Suprapubic skin (tissue), 4 donors: ENCODE data around the gene PRRT3. TPM values are rescaled to one million over a fixed set of nuclear protein-coding genes. Genes with fewer than 3 reads are reported as not detected.

Experiments used
- DNase-seq, 2 donors: peaks; one replicate each; pipeline ENCODE4 v3.0.0-alpha.2; 2019; ENCODE audit warnings: low spot score in 2 of 2
- H3K27ac ChIP-seq: fragments of 200-600 bp; sonication (generic); one replicate; pipeline ENCODE4 v1.5.1; 2019
- H3K27me3 ChIP-seq: fragments of 200-600 bp; sonication (generic); one replicate; pipeline ENCODE4 v1.5.1; 2019
- H3K36me3 ChIP-seq: fragments of 200-600 bp; sonication (generic); one replicate; pipeline ENCODE4 v1.5.1; 2019
- H3K4me1 ChIP-seq: fragments of 200-600 bp; sonication (generic); one replicate; pipeline ENCODE4 v1.5.1; 2019
- H3K4me3 ChIP-seq: fragments of 200-600 bp; sonication (generic); one replicate; pipeline ENCODE4 v1.5.1; 2019; ENCODE audit warnings: mild to moderate bottlenecking
- H3K9me3 ChIP-seq: fragments of 200-600 bp; sonication (generic); one replicate; pipeline ENCODE4 v1.5.1; 2019
- EP300 ChIP-seq: sonication (generic); formaldehyde crosslinking; IDR thresholded peaks from one replicate; pipeline ENCODE4 v1.6.1; 2017; ENCODE audit warnings: antibody characterized with exemption
- POLR2A ChIP-seq, 2 donors: fragments of 450-650 bp; IDR thresholded peaks; one replicate each; pipeline ENCODE4 v1.6.1; 2017; ENCODE audit warnings: antibody characterized with exemption in 2 of 2, mild to moderate bottlenecking in 2 of 2, moderate library complexity in 2 of 2
- POLR2AphosphoS5 ChIP-seq, 3 donors: sonication (generic); formaldehyde crosslinking; IDR thresholded peaks; one replicate each; pipeline ENCODE4 v1.6.1; 2017; ENCODE audit warnings: antibody characterized with exemption in 3 of 3
- WGBS: methylation state at CpG from one replicate; pipeline ENCODE4 v1.1.5; 2018; 5-methylcytosine and 5-hydroxymethylcytosine counted together
- total RNA-seq, 4 donors: library from RNA; depleted of rRNA; stranded (reverse); fragments of >200 nt; gene quantifications; one replicate each; pipeline ENCODE4 v1.1.0, GENCODE V29; 2016
- TF ChIP-seq, protein P1 (sequence below), 2 donors: fragments of 200-600 bp in 1 of 2; fragments of 450-650 bp in 1 of 2; sonication (generic) in 1 of 2; IDR thresholded peaks; one replicate each; pipeline ENCODE4 v1.5.1; 2016 to 2019; ENCODE audit warnings: antibody characterized with exemption in 2 of 2, mild to moderate bottlenecking in 1 of 2, moderate library complexity in 1 of 2

PRRT3 gene
- total RNA-seq, 4 donors from 2014 or later = 2.5 to 6.1 (median 3.0) TPM

- Histone ChIP-seq H3K4me3 (no peak overlapping the region), H3K27me3 (no peaks in the 10 kb centered on the region), H3K9me3 (no peaks in the 10 kb centered on the region), H3K36me3 (peaks cover 4% of the 10 kb centered on the region), H3K4me1 (peaks cover 31% of the 10 kb centered on the region), H3K27ac (no peak overlapping the region)
- no peak for DNase-seq
- TF ChIP-seq POLR2AphosphoS5 (IDR thresholded peaks at IDR 0.05) = no peak
- TF ChIP-seq, protein P1, sequence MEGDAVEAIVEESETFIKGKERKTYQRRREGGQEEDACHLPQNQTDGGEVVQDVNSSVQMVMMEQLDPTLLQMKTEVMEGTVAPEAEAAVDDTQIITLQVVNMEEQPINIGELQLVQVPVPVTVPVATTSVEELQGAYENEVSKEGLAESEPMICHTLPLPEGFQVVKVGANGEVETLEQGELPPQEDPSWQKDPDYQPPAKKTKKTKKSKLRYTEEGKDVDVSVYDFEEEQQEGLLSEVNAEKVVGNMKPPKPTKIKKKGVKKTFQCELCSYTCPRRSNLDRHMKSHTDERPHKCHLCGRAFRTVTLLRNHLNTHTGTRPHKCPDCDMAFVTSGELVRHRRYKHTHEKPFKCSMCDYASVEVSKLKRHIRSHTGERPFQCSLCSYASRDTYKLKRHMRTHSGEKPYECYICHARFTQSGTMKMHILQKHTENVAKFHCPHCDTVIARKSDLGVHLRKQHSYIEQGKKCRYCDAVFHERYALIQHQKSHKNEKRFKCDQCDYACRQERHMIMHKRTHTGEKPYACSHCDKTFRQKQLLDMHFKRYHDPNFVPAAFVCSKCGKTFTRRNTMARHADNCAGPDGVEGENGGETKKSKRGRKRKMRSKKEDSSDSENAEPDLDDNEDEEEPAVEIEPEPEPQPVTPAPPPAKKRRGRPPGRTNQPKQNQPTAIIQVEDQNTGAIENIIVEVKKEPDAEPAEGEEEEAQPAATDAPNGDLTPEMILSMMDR (IDR thresholded peaks at IDR 0.05) = no peak
- TF ChIP-seq POLR2A (IDR thresholded peaks at IDR 0.05) = no peak
- no peak for TF ChIP-seq EP300
- 41% methylated on average over 6 of the region's 7 CpGs for WGBS
These were observed 1.1 kb downstream of the PRRT3 start for GRCh38 chr3:9951126-9951525.

DNA sequence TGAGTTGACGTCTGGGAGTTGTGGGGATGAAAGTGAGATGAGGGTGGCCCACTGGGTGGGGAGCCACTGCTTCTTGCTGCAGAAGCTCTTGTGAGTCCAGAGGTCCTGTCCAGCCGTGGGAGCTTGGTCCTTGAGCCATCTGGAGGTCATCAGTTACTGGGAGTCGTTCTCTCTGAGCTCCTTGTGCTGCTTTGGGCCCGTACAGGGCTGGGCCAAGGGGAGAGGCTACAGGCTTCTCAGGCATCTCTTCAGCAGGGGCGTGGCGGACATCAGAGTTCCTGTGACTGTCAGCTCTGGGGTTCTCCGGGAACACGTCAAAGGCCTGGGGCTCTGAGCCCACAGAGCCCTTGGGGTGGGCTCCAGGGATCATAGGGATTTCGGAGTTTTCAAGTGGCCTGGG lies 2.6 kb downstream of the PRRT3 start:
- peak in 1 of 2 donors; percentile 64 for DNase-seq
- no peaks in the 10 kb centered on the region for H3K9me3 ChIP-seq
- peaks cover 34% of the 10 kb centered on the region for H3K4me1 ChIP-seq
- no peak for TF ChIP-seq POLR2AphosphoS5 (IDR thresholded peaks at IDR 0.05)
- TF ChIP-seq POLR2A (IDR thresholded peaks at IDR 0.05) = no peak
- TF ChIP-seq, protein P1 (IDR thresholded peaks at IDR 0.05) = no peak
- TF ChIP-seq EP300 = no peak
- H3K4me3 ChIP-seq = no peak overlapping the region
- 83% methylated on average over 1 of the region's 9 CpGs for WGBS
- peaks cover 4% of the 10 kb centered on the region for H3K36me3 ChIP-seq
- H3K27me3 ChIP-seq = no peaks in the 10 kb centered on the region
- H3K27ac ChIP-seq = no peak overlapping the region

GRCh38 chr3:9949115-9949514 lies 3.1 kb downstream of the PRRT3 start:
- TF ChIP-seq, protein P1 (IDR thresholded peaks at IDR 0.05) = no peak
- no peak for TF ChIP-seq EP300
- TF ChIP-seq POLR2A (IDR thresholded peaks at IDR 0.05) = no peak
- no peak for TF ChIP-seq POLR2AphosphoS5 (IDR thresholded peaks at IDR 0.05)
- Histone ChIP-seq H3K9me3 (no peaks in the 10 kb centered on the region), H3K36me3 (peaks cover 8% of the 10 kb centered on the region), H3K4me1 (peaks cover 34% of the 10 kb centered on the region), H3K27ac (no peak overlapping the region), H3K4me3 (no peak overlapping the region), H3K27me3 (no peaks in the 10 kb centered on the region)
- 100% methylated on average over 7 of the region's 7 CpGs for WGBS
- no peak for DNase-seq

DNA sequence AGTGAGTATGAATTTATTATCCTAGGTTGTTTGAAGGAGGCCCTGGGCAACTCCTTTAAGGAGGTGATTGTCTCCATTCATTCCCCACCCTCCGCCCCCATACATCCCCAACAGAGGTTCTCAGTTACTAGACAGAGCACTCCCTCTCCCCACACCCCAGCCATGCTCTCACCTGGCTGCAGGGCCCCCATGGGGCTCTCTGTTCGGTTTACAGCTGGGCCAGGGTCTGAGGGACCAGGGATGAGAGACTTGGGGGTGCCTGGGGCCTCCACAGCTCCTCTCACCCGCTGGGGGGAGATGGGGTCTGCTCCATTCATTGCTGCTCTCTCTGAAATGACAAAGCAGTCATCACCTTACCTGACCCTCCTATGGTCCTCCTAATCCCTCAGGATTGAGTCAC lies 3.6 kb downstream of the PRRT3 start:
- no peaks in the 10 kb centered on the region for H3K9me3 ChIP-seq
- TF ChIP-seq EP300 (no peak), POLR2A (IDR thresholded peaks at IDR 0.05) (no peak), POLR2AphosphoS5 (IDR thresholded peaks at IDR 0.05) (no peak)
- TF ChIP-seq, protein P1 (IDR thresholded peaks at IDR 0.05) = no peak
- DNase-seq = no peak
- H3K36me3 ChIP-seq = peaks cover 9% of the 10 kb centered on the region
- WGBS = 75% methylated on average over 3 of the region's 3 CpGs
- H3K27me3 ChIP-seq = no peaks in the 10 kb centered on the region
- H3K4me1 ChIP-seq = peaks cover 34% of the 10 kb centered on the region
- H3K27ac ChIP-seq = no peak overlapping the region
- no peak overlapping the region for H3K4me3 ChIP-seq

DNA sequence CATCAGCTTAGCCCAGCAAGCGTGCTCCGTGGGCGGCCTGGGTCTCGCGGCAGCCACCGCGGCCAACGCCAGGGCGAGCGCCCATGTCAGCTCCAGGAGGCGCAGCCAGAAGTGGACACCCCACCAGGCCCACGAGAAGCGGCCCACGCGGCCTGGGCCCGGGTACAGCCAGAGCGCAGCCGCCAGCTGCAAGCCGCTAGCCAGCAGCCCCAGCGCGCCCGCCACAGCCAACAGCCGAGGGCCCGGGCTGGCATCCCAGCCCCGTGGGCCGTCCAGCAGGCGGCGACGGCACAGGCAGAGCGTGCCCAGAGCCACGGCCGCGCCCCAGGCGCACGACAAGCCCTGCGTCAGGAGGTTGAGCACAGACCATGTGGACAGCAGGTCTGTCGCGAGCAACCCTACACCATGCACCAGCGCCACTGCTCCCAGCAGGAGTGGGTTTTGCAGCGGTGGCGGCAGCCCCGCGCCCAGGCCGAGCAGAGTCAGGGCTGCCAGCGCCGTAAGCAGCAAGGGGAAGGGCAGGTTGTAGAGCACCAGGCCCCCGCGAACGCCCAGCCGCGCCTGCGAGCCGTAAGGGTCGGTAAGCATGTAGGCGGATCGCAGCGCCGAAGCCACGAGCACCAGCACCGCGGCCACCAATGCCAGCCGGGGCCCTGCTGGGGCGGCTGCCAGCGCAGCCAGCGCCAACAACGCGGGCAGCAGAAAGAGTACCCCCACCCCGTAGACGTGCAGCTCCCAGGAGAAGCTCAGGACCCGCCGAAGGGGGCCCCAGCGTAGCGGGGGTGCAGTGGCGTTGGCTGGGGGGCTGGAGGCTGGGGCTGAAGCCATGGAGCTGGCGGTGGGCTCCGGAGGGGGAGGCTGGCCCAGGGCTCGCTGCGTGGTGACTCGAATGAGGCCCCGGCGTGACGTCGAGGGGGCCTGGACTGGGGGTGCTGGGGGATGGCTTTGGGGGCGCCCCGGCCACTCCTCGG lies 4.9 kb downstream of the PRRT3 start:
- Histone ChIP-seq H3K36me3 (peaks cover 14% of the 10 kb centered on the region), H3K27ac (peak overlapping the region; percentile 74), H3K27me3 (no peaks in the 10 kb centered on the region), H3K4me1 (peaks cover 31% of the 10 kb centered on the region), H3K9me3 (no peaks in the 10 kb centered on the region), H3K4me3 (peak overlapping the region; percentile 54)
- peak; percentile 72 to 83 for DNase-seq
- WGBS = 53% methylated on average over 15 of the region's 86 CpGs
- TF ChIP-seq POLR2AphosphoS5 (IDR thresholded peaks at IDR 0.05) = peak in 1 of 3 donors; percentile 20
- TF ChIP-seq, protein P1 (IDR thresholded peaks at IDR 0.05) = peak; percentile 22 to 70
- TF ChIP-seq POLR2A (IDR thresholded peaks at IDR 0.05) = no peak
